GM12878 (cell line): ENCODE results near the gene ME2. TPM values are rescaled to one million over a fixed set of nuclear protein-coding genes. Genes with fewer than 3 reads are reported as not detected.

Experiments
- ATAC-seq: fragments of 200-7000 bp; cut with Tn5 transposase; 3 replicates; pipeline ENCODE4 v1.9.1; 2020; ENCODE audit warnings: mild to moderate bottlenecking, moderate library complexity
- BruUV-seq: library from RNA; stranded (reverse); fragments of 400-500 nt; replicated peaks from 2 replicates; lab custom pipeline; 2021; lab: Mats Ljungman, UMichigan
- CTCF ChIA-PET: fragments of 300-600 bp; sonication (Branson Sonifier 250); formaldehyde crosslinking; extraction: SDS; loops from one replicate; lab custom pipeline; 2021; ENCODE audit warnings: inconsistent platforms; lab: Yijun Ruan, JAX
- POLR2A ChIA-PET: fragments of 350-600 bp; formaldehyde crosslinking; extraction: SDS; loops from one replicate; lab custom pipeline; 2021; ENCODE audit warnings: inconsistent platforms; lab: Charles Lee
- RAD21 ChIA-PET: fragments of 300-600 bp; sonication (Branson Sonifier 250); formaldehyde crosslinking; loops from one replicate; lab custom pipeline; 2023; ENCODE audit warnings: antibody characterized with exemption; ENCODE audit not compliant: unreplicated experiment; lab: Charles Lee
- SMC1A ChIA-PET: fragments of 300-600 bp; sonication (Branson Sonifier 250); formaldehyde crosslinking; loops from one replicate; lab custom pipeline; 2023; ENCODE audit not compliant: unreplicated experiment, uncharacterized antibody; lab: Charles Lee
- DNase-seq: peaks from one replicate; pipeline ENCODE4 v3.0.0-alpha.2; 2011; ENCODE audit warnings: low read depth, low spot score
- FAIRE-seq: peaks from 3 replicates; lab custom pipeline; 2011; peaks lifted over from hg19 to GRCh38; lab: Jason Lieb, UNC
- H2AFZ ChIP-seq: 2 replicates; pipeline ENCODE4 v1.6.0; 2011; ENCODE audit warnings: low read depth, low read length, control low read depth; ENCODE audit not compliant: control insufficient read depth
- H3K27ac ChIP-seq: 2 replicates; pipeline ENCODE4 v1.5.1; 2011; ENCODE audit warnings: control low read depth; ENCODE audit not compliant: control insufficient read depth, insufficient read depth
- H3K27me3 ChIP-seq, 2 experiments: replicated peaks in 1 of 2; 2 replicates each; pipeline versions ENCODE4 v1.6.0 to v1.6.1; 2011; ENCODE audit warnings: low read length in 1 of 2; ENCODE audit not compliant: control insufficient read depth in 2 of 2, insufficient read depth in 2 of 2
- H3K36me3 ChIP-seq, 2 experiments: 2 replicates each; pipeline ENCODE4 v1.5.1; 2011; ENCODE audit warnings: low read length in 1 of 2; ENCODE audit not compliant: control insufficient read depth in 2 of 2, insufficient read depth in 2 of 2
- H3K4me1 ChIP-seq: 2 replicates; pipeline ENCODE4 v1.6.1; 2011; ENCODE audit warnings: mild to moderate bottlenecking, low read length, moderate library complexity, mixed read lengths; ENCODE audit not compliant: control insufficient read depth, insufficient read depth
- H3K4me2 ChIP-seq: 2 replicates; pipeline ENCODE4 v1.6.0; 2011; ENCODE audit warnings: control low read depth; ENCODE audit not compliant: control insufficient read depth, insufficient read depth
- H3K4me3 ChIP-seq: fragments of 200-600 bp; sonication (generic); 2 replicates; pipeline ENCODE4 v1.5.1; 2016
- H3K79me2 ChIP-seq: 2 replicates; pipeline ENCODE4 v1.6.0; 2011; ENCODE audit warnings: low read length; ENCODE audit not compliant: control insufficient read depth, insufficient read depth
- H3K9ac ChIP-seq: 2 replicates; pipeline ENCODE4 v1.8.0; 2011; ENCODE audit warnings: low read length, control low read depth, mixed read lengths; ENCODE audit not compliant: control insufficient read depth, insufficient read depth
- H3K9me3 ChIP-seq: replicated peaks from 3 replicates; pipeline ENCODE4 v1.5.1; 2011; ENCODE audit warnings: mild to moderate bottlenecking, low read length; ENCODE audit not compliant: control insufficient read depth, insufficient read depth
- H4K20me1 ChIP-seq: 2 replicates; pipeline ENCODE4 v1.6.0; 2011; ENCODE audit not compliant: control insufficient read depth, insufficient read depth
- BRCA1 ChIP-seq: IDR thresholded peaks from 2 replicates; pipeline ENCODE4 v1.6.1; 2011; ENCODE audit warnings: low read depth, low read length, improper control_type of control experiment
- CBX5 ChIP-seq: sonication (generic); IDR thresholded peaks from 2 replicates; pipeline ENCODE4 v1.6.1; 2016; ENCODE audit warnings: low read depth, moderate library complexity, mild to moderate bottlenecking, inconsistent platforms
- GABPA ChIP-seq: IDR thresholded peaks from 2 replicates; pipeline ENCODE4 v1.6.1; 2014; ENCODE audit warnings: antibody characterized with exemption, low read depth, mild to moderate bottlenecking, inconsistent platforms
- KLF5 ChIP-seq: fragments of 450-650 bp; IDR thresholded peaks from 2 replicates; pipeline ENCODE4 v1.6.1; 2014; ENCODE audit warnings: mild to moderate bottlenecking; ENCODE audit not compliant: partially characterized antibody
- MYB ChIP-seq: fragments of 150-350 bp; IDR thresholded peaks from 2 replicates; pipeline ENCODE4 v1.6.1; 2014; ENCODE audit warnings: mild to moderate bottlenecking, low read depth, low read length, borderline replicate concordance
- NFXL1 ChIP-seq: fragments of 450-650 bp; IDR thresholded peaks from 2 replicates; pipeline ENCODE4 v1.6.1; 2017; ENCODE audit warnings: antibody characterized with exemption, mild to moderate bottlenecking, borderline replicate concordance
- NR2C1 ChIP-seq: fragments of 450-650 bp; IDR thresholded peaks from 2 replicates; pipeline ENCODE4 v1.6.1; 2017; ENCODE audit warnings: antibody characterized with exemption, mild to moderate bottlenecking, moderate library complexity
- NR2C2 ChIP-seq: IDR thresholded peaks from 2 replicates; pipeline ENCODE4 v1.6.1; 2011; ENCODE audit warnings: borderline replicate concordance, low read depth; ENCODE audit not compliant: control insufficient read depth, insufficient read length
- NRF1 ChIP-seq: conservative IDR thresholded peaks from 2 replicates; pipeline ENCODE4 v1.6.1; 2011; ENCODE audit warnings: mild to moderate bottlenecking, low read depth, low read length, improper control_type of control experiment
- PAX5 ChIP-seq: IDR thresholded peaks from 2 replicates; pipeline ENCODE4 v1.6.1; 2011; ENCODE audit warnings: low read depth, low read length, borderline replicate concordance
- SMAD1 ChIP-seq: fragments of 450-650 bp; IDR thresholded peaks from 2 replicates; pipeline ENCODE4 v1.6.1; 2018; ENCODE audit warnings: mild to moderate bottlenecking, low read depth; ENCODE audit not compliant: partially characterized antibody
- SPI1 ChIP-seq: IDR thresholded peaks from 2 replicates; pipeline ENCODE4 v1.6.1; 2011; ENCODE audit warnings: low read depth, mild to moderate bottlenecking, low read length, moderate library complexity, borderline replicate concordance; ENCODE audit not compliant: insufficient read depth
- STAT1 ChIP-seq: fragments of 450-650 bp; conservative IDR thresholded peaks from 2 replicates; pipeline ENCODE4 v1.6.1; 2014; ENCODE audit warnings: antibody characterized with exemption, mild to moderate bottlenecking
- ZNF274 ChIP-seq: IDR thresholded peaks from one replicate; pipeline ENCODE4 v1.8.0; 2011; ENCODE audit not compliant: insufficient read length, insufficient read depth
- WGBS: methylation state at CpG from one replicate; pipeline ENCODE4 v1.1.6; 2016; ENCODE audit warnings: low lambda C conversion rate; ENCODE audit not compliant: insufficient replicate concordance, insufficient coverage; ENCODE audit errors: missing lambda C conversion rate; 5-methylcytosine and 5-hydroxymethylcytosine counted together
- in situ Hi-C: fragments of 300-500 bp; cut with MboI; formaldehyde crosslinking; loops from 9 replicates; pipeline ENCODE4 v1.14.3; 2018; ENCODE audit warnings: mixed read lengths
- intact Hi-C: fragments of 100-400 bp; cut with micrococcal nuclease; formaldehyde crosslinking; loops from one replicate; pipeline ENCODE4 v1.14.2; 2022; ENCODE audit not compliant: unreplicated experiment
- polyA plus RNA-seq, 11 experiments: library from polyadenylated mRNA; depleted of rRNA in 4 of 11; unstranded in 6 of 11; stranded (reverse) in 5 of 11; fragments of >200 nt; fragmentation: Nextera tagmentation in 4 of 11; fragmentation: Illumina TruSeq in 1 of 11; extraction: Ambion mirVana in 4 of 11; extraction: Trizol in 1 of 11; gene quantifications; 1 replicate in 1 of 11; 2 replicates in 10 of 11; pipeline versions ENCODE4 v1.2.1 to v1.2.3, GENCODE V29; 2011 to 2016; ENCODE audit warnings: inconsistent platforms in 2 of 11, missing spikeins in 2 of 11, low read depth in 1 of 11
- total RNA-seq, 4 experiments: library from RNA; depleted of rRNA in 3 of 4; stranded (reverse); fragments of >200 nt in 3 of 4; fragmentation: Illumina TruSeq in 1 of 4; extraction: Trizol in 1 of 4; gene quantifications; 2 replicates each; pipeline versions ENCODE4 v1.2.1 to v1.2.3, GENCODE V29; 2013 to 2021
- TF ChIP-seq, protein P1 (sequence below): fragments of 450-650 bp; IDR thresholded peaks from 2 replicates; pipeline ENCODE4 v1.6.1; 2017; ENCODE audit warnings: mild to moderate bottlenecking, moderate library complexity
- TF ChIP-seq, protein P2 (sequence below): IDR thresholded peaks from 2 replicates; pipeline ENCODE4 v1.6.1; 2012; ENCODE audit warnings: low read depth, low read length, improper control_type of control experiment
- TF ChIP-seq, protein P3 (sequence below): IDR thresholded peaks from 2 replicates; pipeline ENCODE4 v1.6.1; 2011; ENCODE audit warnings: mild to moderate bottlenecking, low read depth, low read length, moderate library complexity; ENCODE audit not compliant: insufficient replicate concordance

Gene ME2
- total and polyA plus RNA-seq, 10 of the 15 experiments (the other 5 are each of a cell fraction or from before 2014, with no cell fraction given), result 41.3 to 155 (median 133) TPM

DNA sequence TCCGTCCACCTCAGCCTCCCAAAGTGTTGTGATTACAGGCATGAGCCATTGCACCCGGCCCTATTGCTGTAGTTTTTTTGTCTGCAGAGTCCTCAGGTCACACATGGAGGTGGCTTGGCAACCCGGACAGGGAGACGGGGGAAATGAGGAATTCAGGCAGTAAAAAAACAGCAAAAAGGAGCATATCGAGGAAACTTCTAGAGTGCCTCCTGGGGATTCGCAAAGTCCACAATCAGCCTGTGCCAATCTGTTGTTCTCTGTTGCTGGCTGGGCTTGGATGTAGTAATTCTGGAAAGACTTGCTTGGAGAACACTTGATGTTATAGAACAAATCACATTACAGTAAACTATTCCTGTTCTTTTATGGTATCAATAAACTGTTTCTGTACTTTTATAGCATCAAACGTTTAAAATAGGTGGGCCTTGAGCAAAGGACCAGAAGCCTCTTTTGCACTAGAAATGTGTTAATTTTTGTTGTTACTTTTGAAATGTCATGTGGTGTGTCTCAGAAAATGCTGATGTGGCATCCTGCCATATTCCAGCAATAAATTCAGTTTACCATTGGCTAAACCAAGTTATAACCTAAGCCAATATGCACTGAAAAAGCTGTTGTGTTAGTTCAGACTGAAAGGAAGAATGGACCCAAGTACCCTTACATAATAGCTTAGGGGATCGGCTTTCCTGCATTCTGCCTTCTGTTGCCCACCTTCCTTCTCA, 103.3 kb downstream of the ME2 start:
- ChIA-PET POLR2A (no interaction called here), CTCF (no interaction called here), RAD21 (interaction anchor here (0.7 kb wide), 1 partner anchor 116 kb away, joined by 5 read pairs; no protein-coding TSS in a partner anchor), SMC1A (no interaction called here)
- Histone ChIP-seq H3K9me3 (peaks cover 4% of the 10 kb centered on the region; the same call in 2 of the 3 replicates), H3K4me2 (no peak overlapping the region), H3K4me1 (no peaks in the 10 kb centered on the region), H3K9ac (no peak overlapping the region), H3K27me3 (no peaks in the 10 kb centered on the region), H2AFZ (no peak overlapping the region), H3K27ac (no peak overlapping the region), H3K36me3 (peaks cover 0 to 3% of the 10 kb centered on the region in 2 experiments; a peak in 1 of 4 replicates), H3K4me3 (no peak overlapping the region), H3K79me2 (no peaks in the 10 kb centered on the region), H4K20me1 (0 out of 2 replicates have a peak, but pooled peaks cover 2% of the 10 kb centered on the region)
- 95% methylated on average over 8 of the region's 8 CpGs for WGBS
- no TSS peak for BruUV-seq
- no peak for DNase-seq
- FAIRE-seq, result no peak
- in situ Hi-C loops, result no loop called here
- intact Hi-C loops, result no loop called here
- no peak for TF ChIP-seq SMAD1
- no peak for TF ChIP-seq BRCA1
- TF ChIP-seq NFXL1, result no peak
- TF ChIP-seq SPI1, result no peak
- TF ChIP-seq NR2C2, result no peak
- no peak for TF ChIP-seq PAX5
- TF ChIP-seq, protein P1, sequence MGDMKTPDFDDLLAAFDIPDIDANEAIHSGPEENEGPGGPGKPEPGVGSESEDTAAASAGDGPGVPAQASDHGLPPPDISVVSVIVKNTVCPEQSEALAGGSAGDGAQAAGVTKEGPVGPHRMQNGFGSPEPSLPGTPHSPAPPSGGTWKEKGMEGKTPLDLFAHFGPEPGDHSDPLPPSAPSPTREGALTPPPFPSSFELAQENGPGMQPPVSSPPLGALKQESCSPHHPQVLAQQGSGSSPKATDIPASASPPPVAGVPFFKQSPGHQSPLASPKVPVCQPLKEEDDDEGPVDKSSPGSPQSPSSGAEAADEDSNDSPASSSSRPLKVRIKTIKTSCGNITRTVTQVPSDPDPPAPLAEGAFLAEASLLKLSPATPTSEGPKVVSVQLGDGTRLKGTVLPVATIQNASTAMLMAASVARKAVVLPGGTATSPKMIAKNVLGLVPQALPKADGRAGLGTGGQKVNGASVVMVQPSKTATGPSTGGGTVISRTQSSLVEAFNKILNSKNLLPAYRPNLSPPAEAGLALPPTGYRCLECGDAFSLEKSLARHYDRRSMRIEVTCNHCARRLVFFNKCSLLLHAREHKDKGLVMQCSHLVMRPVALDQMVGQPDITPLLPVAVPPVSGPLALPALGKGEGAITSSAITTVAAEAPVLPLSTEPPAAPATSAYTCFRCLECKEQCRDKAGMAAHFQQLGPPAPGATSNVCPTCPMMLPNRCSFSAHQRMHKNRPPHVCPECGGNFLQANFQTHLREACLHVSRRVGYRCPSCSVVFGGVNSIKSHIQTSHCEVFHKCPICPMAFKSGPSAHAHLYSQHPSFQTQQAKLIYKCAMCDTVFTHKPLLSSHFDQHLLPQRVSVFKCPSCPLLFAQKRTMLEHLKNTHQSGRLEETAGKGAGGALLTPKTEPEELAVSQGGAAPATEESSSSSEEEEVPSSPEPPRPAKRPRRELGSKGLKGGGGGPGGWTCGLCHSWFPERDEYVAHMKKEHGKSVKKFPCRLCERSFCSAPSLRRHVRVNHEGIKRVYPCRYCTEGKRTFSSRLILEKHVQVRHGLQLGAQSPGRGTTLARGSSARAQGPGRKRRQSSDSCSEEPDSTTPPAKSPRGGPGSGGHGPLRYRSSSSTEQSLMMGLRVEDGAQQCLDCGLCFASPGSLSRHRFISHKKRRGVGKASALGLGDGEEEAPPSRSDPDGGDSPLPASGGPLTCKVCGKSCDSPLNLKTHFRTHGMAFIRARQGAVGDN, result no peak
- TF ChIP-seq, protein P2, sequence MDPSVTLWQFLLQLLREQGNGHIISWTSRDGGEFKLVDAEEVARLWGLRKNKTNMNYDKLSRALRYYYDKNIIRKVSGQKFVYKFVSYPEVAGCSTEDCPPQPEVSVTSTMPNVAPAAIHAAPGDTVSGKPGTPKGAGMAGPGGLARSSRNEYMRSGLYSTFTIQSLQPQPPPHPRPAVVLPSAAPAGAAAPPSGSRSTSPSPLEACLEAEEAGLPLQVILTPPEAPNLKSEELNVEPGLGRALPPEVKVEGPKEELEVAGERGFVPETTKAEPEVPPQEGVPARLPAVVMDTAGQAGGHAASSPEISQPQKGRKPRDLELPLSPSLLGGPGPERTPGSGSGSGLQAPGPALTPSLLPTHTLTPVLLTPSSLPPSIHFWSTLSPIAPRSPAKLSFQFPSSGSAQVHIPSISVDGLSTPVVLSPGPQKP, result no peak
- no peak for TF ChIP-seq ZNF274
- TF ChIP-seq STAT1, result no peak
- TF ChIP-seq CBX5, result no peak
- no peak for TF ChIP-seq NR2C1
- TF ChIP-seq MYB, result no peak
- TF ChIP-seq KLF5, result no peak
- TF ChIP-seq, protein P3, sequence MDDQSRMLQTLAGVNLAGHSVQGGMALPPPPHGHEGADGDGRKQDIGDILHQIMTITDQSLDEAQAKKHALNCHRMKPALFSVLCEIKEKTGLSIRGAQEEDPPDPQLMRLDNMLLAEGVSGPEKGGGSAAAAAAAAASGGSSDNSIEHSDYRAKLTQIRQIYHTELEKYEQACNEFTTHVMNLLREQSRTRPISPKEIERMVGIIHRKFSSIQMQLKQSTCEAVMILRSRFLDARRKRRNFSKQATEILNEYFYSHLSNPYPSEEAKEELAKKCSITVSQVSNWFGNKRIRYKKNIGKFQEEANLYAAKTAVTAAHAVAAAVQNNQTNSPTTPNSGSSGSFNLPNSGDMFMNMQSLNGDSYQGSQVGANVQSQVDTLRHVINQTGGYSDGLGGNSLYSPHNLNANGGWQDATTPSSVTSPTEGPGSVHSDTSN, result no peak
- no peak for TF ChIP-seq NRF1
- no peak for TF ChIP-seq GABPA
- ATAC-seq, result no peak
